GM18867 (cell line): ENCODE measurements around the gene METTL13.
"Not testable (repeated sequence)": the region's sequence is repeated elsewhere in the genome, so short reads cannot be mapped to it uniquely, and the experiment has no call there.

Source experiments
- ATAC-seq: cut with Tn5 transposase; IDR thresholded peaks from one replicate; pipeline ENCODE4 v1.9.1; 2021; ENCODE audit warnings: mild to moderate bottlenecking, moderate library complexity; ENCODE audit not compliant: unreplicated experiment

Gene METTL13

GRCh38 chr1:171769171-171769570 lies 12.3 kb upstream of the METTL13 start:
- no peak for ATAC-seq

- no peak for ATAC-seq
Observed at GRCh38 chr1:171769754-171770153, 11.7 kb upstream of the METTL13 start.

GRCh38 chr1:171772312-171772711 lies 9.1 kb upstream of the METTL13 start:
- peak; percentile 80 for ATAC-seq

- ATAC-seq, result no peak
Observed at GRCh38 chr1:171780583-171781175, 781 bp upstream of the METTL13 start.

GRCh38 chr1:171783816-171784530 lies 2.5 kb downstream of the METTL13 start:
- ATAC-seq, result no peak

GRCh38 chr1:171784784-171785183 lies 3.3 kb downstream of the METTL13 start:
- ATAC-seq, result peak; percentile 30

GRCh38 chr1:171785766-171786165 lies 4.3 kb downstream of the METTL13 start:
- no peak for ATAC-seq

- no peak for ATAC-seq
Observed at GRCh38 chr1:171786534-171786933, 5.1 kb downstream of the METTL13 start.

GRCh38 chr1:171787686-171788480 lies 6.4 kb downstream of the METTL13 start:
- ATAC-seq, result no peak

GRCh38 chr1:171788696-171789095 lies 7.2 kb downstream of the METTL13 start:
- no peak for ATAC-seq

GRCh38 chr1:171790318-171790717 lies 8.9 kb downstream of the METTL13 start:
- ATAC-seq, result no peak

GRCh38 chr1:171792656-171793369 lies 11.4 kb downstream of the METTL13 start:
- ATAC-seq, result no peak

GRCh38 chr1:171793636-171794035 lies 12.2 kb downstream of the METTL13 start:
- no peak for ATAC-seq

GRCh38 chr1:171794085-171794484 lies 12.6 kb downstream of the METTL13 start:
- no peak for ATAC-seq

GRCh38 chr1:171796592-171796991 lies 15.1 kb downstream of the METTL13 start:
- ATAC-seq, result no peak

- ATAC-seq, result no peak
Observed at GRCh38 chr1:171798311-171798710, 16.9 kb downstream of the METTL13 start.

GRCh38 chr1:171798765-171799164 lies 17.3 kb downstream of the METTL13 start:
- no peak for ATAC-seq

- ATAC-seq, result no peak
Observed at GRCh38 chr1:171799166-171799565, 17.7 kb downstream of the METTL13 start.

GRCh38 chr1:171799698-171800097 lies 18.2 kb downstream of the METTL13 start:
- ATAC-seq, result not testable (repeated sequence)

GRCh38 chr1:171800342-171800741 lies 18.9 kb downstream of the METTL13 start:
- ATAC-seq, result no peak

- ATAC-seq, result no peak
Observed at GRCh38 chr1:171800851-171801250, 19.4 kb downstream of the METTL13 start.
